ENCODE results near the gene NOTUM. TPM values are rescaled to one million over a fixed set of nuclear protein-coding genes. Genes with fewer than 3 reads are reported as not detected.

Gene NOTUM
- total RNA-seq: not detected

- DNase-seq (ENCODE audit: low spot score) (no peak), ATAC-seq (ENCODE audit: low FRiP score) (peak; percentile 46)
- no peak for TF ChIP-seq CTCF (IDR thresholded peaks at IDR 0.05)
Measured at GRCh38 chr17:81961087-81961511, at the start of gene NOTUM. Gene NOTUM (minus strand): TSS chr17:81961187. CDS start chr17:81960909, 278 bp downstream.

GRCh38 chr17:82009413-82009812 lies 48.4 kb upstream of the NOTUM start:
- no peak for TF ChIP-seq CTCF (IDR thresholded peaks at IDR 0.05)
- ATAC-seq (ENCODE audit: low FRiP score) (no peak), DNase-seq (ENCODE audit: low spot score) (no peak)

- no peak for ATAC-seq (ENCODE audit: low FRiP score)
- no peak for TF ChIP-seq CTCF (IDR thresholded peaks at IDR 0.05)
- no peak for DNase-seq (ENCODE audit: low spot score)
Measured at GRCh38 chr17:82008941-82009405, 48.0 kb upstream of the NOTUM start.

- no peak for TF ChIP-seq CTCF (IDR thresholded peaks at IDR 0.05)
- DNase-seq (ENCODE audit: low spot score): no peak
- ATAC-seq (ENCODE audit: low FRiP score): no peak
Measured at GRCh38 chr17:82008258-82008940, 47.4 kb upstream of the NOTUM start.

GRCh38 chr17:82007495-82008257 lies 46.7 kb upstream of the NOTUM start:
- ATAC-seq (ENCODE audit: low FRiP score) (no peak), DNase-seq (ENCODE audit: low spot score) (no peak)
- no peak for TF ChIP-seq CTCF (IDR thresholded peaks at IDR 0.05)

GRCh38 chr17:82007228-82007494 lies 46.2 kb upstream of the NOTUM start:
- no peak for TF ChIP-seq CTCF (IDR thresholded peaks at IDR 0.05)
- no peak for ATAC-seq (ENCODE audit: low FRiP score)

More at GRCh38 chr17:82007228-82007494, 46.2 kb upstream of the NOTUM start:
- DNase-seq (ENCODE audit: low spot score): no peak
